ENCODE measurements around the gene PAX6.

PAX6 gene

DNA sequence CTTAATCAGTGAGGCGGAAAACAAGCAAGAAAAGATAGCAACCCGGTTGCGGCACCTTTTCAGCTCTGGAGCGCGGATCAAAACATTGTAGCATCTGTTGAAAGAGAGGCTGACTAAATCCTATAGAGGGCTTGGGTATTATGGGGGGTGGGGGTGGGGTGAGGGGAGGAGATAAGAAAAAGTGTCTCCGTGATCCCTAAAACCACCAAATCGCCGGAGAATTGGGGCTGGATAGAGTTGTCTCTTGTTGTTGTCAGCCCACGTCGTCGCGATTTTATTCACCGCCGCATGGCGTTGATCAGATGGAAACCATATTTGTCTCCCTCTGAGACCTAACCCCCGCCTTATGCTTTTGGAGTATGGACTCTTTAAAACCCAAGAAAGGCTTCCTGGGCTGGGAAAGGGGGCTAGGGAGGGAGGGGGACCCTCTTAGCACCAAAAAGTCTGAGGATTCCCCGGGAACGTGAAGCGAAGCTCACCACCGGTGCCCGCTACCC is 13.0 kb downstream of the PAX6 start:
- DNase-seq (ENCODE audit: low read depth, low spot score), result no peak

- no peak for DNase-seq (ENCODE audit: low read depth, low spot score)
Observed at GRCh38 chr11:31797190-31798056, 13.7 kb downstream of the PAX6 start.

- no peak for DNase-seq (ENCODE audit: low read depth, low spot score)
Observed at GRCh38 chr11:31796499-31797189, 14.5 kb downstream of the PAX6 start.

DNA sequence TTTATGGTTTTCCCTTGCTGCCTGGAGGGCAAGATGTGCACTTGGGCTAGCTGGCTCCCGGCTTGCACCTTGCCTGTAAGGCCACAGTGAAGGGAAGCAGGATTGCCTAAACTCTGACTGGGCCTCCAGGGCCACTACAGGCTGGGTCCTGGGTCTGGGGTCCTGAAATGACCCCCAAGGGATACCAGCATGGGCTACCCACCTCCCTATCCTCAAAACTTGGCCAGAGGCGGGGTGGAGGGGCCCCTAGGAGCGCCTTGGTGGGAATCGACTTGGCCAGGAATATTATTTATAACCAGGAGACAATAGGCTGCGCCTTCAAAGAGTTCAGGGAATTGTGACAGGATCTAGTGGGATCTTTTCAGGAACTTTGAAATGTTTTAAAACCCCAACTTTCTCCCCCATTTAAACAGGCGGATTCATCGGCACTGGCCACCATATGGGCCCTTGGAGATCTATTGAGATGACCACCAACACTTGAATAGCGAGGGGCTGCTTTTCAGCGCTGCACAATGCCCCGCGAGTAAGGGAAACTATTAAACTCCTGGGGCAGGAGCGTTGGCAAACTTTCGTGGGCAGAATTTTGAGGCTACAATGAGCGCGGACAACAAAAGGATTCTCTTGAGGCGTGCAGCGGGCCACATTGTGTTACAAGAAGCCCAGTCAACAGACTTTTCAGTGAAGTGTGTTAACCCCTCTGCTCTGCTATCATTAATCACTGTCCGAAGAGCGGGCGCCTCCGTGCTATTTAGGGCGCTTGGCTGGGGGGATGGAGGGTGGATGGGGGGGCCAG is 15.2 kb downstream of the PAX6 start:
- DNase-seq (ENCODE audit: low read depth, low spot score), result no peak

GRCh38 chr11:31794548-31794947 is 16.6 kb downstream of the PAX6 start:
- DNase-seq (ENCODE audit: low read depth, low spot score), result no peak

DNA sequence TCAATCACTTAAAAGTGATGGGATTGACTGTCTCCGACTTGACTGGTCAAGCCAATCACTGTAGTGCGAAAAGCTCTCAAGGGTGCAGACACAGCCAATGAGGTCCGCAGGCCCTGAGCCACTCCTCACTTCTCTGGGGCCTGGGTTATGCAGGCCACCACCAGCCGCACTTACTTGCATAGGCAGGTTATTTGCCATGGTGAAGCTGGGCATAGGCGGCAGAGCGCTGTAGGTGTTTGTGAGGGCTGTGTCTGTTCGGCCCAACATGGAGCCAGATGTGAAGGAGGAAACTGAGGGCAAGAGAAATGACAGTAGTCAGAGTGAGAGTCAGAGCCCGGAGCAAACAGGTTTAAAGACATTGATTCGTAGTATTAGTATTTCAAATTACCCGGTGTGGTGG is 17.9 kb downstream of the PAX6 start:
- no peak for DNase-seq (ENCODE audit: low read depth, low spot score)

- no peak for DNase-seq (ENCODE audit: low read depth, low spot score)
Observed at GRCh38 chr11:31792456-31792855, 18.7 kb downstream of the PAX6 start.

GRCh38 chr11:31792036-31792435 is 19.1 kb downstream of the PAX6 start:
- DNase-seq (ENCODE audit: low read depth, low spot score), result no peak

DNA sequence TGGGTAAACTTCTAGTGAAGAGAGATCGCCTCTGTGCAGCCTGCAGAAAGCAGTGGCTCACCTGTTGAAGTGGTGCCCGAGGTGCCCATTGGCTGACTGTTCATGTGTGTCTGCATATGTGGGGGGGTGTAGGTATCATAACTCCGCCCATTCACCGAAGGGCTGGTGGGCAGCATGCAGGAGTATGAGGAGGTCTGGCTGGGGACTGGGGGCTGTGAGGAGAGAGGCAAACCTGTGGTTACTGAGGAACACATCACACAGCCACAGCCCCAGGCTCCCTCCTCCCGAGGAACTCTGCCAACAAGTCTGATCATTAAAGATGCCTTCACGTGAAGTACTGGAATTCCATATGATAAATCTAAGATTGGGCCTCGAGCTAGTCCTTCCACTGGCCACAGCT is 20.5 kb downstream of the PAX6 start:
- DNase-seq (ENCODE audit: low read depth, low spot score), result no peak

DNA sequence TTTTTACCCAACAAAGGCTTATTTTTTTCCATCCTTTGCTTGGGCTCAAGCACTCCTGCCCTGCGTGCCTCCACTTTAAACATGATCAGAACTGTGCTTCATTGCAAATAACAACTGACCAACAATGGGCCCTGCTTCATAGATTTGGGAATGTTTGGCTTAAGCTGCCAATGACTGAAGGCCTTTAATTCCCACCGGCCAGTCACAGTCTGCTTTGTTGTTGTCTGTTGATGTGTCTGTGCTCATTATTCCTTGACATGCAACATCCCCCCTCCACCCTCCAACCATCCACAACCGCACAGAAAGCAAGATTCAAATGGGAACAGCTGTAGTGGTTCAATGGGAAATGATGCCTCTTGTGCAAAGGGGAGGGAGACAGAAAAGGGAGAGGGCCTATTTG is 23.0 kb downstream of the PAX6 start:
- no peak for DNase-seq (ENCODE audit: low read depth, low spot score)

DNA sequence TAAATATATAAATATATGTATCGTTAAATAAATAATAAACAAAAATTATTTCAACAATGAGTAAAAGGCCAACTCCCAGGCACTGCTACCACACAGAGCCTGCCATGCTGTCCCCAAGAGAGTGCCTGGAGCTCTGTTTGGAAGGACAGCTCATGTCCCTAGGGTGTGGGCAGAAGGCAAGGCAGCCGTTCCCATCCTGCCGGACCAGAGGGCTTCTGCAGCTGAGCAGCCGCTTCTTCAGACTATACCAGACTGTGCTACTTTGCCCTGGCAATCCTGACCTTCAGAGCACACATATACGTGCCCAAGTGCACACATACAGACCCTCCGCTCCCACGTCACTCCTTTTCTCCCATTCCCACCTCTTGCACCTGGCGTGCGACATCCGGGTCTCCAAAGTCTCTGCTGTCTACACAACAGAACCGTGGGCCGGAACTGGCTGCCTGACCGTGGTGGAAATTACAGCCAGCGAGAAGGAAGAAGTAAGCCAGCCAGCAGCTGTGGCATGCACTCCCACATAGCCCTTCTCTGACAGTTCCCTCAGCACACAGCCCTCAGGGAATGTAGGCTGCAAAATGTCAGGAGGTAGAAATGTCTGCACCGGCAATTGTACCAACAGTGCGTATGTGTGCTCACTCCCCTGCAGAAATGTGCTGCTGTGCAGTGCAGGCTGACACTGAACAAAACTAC is 24.0 kb downstream of the PAX6 start:
- DNase-seq (ENCODE audit: low read depth, low spot score), result no peak

DNA sequence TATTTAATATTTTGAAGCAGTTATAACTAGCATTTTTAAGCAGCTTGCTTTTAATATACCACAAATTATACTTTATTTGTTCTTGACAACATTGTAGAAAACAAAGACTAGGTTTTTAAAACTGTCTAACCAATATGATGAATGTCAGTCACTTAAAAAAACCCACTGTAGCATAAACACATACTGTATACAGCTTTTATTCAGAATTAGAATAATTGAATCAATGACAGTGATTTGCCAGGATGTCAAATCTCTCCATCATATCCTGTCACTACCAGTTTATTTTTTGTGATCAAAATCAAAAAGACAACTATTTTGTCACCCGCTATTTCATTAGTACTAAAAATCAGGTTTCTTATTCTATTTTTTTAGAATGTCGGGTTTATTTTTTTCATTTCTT is 26.5 kb downstream of the PAX6 start:
- no peak for DNase-seq (ENCODE audit: low read depth, low spot score)

DNA sequence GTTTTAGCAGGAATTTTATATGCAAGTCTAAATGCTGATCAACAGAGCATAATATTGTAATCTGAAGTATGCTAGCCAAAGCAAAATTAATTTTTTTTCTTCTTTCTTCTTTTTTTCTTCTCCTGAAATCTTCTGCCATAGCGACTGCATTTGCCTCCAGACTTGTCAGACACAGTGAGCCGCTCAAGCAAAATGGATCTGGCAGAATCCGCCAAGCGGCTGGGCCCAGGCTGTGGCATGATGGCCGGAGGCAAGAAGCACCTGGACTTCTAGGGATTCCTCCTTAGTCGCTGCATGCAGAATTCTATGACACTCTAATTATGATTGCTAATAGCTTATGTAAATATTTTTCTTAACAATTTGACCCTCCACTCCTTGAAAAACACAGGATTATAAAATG is 27.9 kb downstream of the PAX6 start:
- DNase-seq (ENCODE audit: low read depth, low spot score), result no peak

- DNase-seq (ENCODE audit: low read depth, low spot score), result no peak
Observed at GRCh38 chr11:31782257-31782656, 28.9 kb downstream of the PAX6 start.

DNA sequence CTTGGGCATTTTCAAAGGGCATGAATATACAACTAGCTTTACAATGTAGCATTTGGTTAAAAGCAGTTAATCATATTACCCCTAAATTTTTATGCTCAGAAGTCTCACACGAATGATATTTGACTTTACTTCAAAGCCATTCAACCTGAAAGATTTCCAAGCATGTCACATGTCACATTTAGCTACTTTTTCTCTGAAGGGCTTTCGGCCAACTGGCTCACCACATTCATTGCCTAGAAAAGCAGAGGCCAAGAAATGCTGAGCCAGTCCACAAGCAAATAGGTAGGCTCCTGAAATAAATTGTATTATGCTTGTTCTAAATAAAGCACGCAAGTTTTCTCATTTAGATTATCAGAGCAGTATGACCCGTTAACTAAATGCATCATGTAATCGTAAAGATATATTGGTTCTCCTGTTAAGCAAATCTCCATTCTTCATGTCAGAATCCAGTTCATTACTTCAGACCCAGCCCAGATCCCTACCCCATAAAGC is 30.6 kb downstream of the PAX6 start:
- no peak for DNase-seq (ENCODE audit: low read depth, low spot score)

- DNase-seq (ENCODE audit: low read depth, low spot score), result no peak
Observed at GRCh38 chr11:31780078-31780477, 31.0 kb downstream of the PAX6 start.

GRCh38 chr11:31779374-31779791 is 31.7 kb downstream of the PAX6 start:
- no peak for DNase-seq (ENCODE audit: low read depth, low spot score)

- no peak for DNase-seq (ENCODE audit: low read depth, low spot score)
Observed at GRCh38 chr11:31772412-31772811, 38.7 kb downstream of the PAX6 start.

- no peak for DNase-seq (ENCODE audit: low read depth, low spot score)
Observed at GRCh38 chr11:31770011-31770700, 41.0 kb downstream of the PAX6 start.

DNA sequence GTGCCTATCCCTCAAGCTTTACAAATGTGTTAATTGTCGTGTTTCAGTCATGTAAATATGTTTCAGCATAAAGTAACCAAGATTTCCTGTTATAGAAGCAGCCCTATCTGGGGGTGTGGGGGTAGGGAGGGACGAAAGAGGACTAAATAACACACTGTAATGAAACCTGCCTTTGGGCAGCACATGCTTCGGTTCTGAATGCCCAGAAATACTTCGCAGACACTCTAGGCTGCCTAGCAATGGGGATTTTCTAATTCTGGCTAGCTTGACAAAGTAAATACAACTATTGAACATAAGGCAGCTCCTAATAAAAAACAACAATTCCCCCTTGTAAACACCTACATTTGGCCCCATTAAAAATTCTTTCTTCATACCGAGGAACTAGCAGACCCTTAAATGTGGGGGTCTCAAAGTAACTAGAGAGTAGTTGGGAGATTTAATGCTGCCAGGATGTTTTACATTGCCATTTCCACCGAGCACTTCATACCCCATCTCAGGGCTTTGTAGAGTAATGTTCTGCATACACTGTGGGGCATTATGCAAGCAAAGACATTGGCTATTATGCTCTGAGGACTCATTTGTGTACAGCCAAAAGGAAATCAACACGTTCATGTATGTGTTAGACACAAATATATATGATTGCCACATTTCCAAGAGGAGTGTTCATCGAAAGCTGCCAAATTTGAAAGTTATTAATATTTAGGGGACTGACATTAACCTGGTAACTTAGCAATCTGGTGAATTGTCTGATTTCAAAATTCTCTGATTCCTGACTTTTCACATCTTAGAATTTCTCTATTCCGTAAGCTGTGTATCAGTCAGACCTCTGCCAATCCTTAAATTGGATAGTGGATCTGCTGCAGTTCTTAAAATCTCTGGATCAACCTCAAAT is 42.1 kb downstream of the PAX6 start:
- DNase-seq (ENCODE audit: low read depth, low spot score), result no peak
